ENCODE measurements around the gene VWA8. TPM values are rescaled to one million over a fixed set of nuclear protein-coding genes. Genes with fewer than 3 reads are reported as not detected.

The VWA8 gene
- polyA plus RNA-seq, 3 donors, result 2.0 to 4.4 (median 3.4) TPM

GRCh38 chr13:41938918-41939317 lies 22.0 kb downstream of the VWA8 start:
- TF ChIP-seq CTCF (IDR thresholded peaks at IDR 0.05), result no peak
- H3K36me3 ChIP-seq (replicated peaks in 1 of 2; ENCODE audit: control insufficient read depth in 1 of 2, insufficient read depth in 2 of 2, low read length in 2 of 2), result peaks cover 0 to 5% of the 10 kb centered on the region in 2 donors
- no peak overlapping the region for H2AFZ ChIP-seq (ENCODE audit: insufficient read depth, low read depth, low read length, poor library complexity, severe bottlenecking)
- H3K9ac ChIP-seq (ENCODE audit: insufficient read depth, low read length, poor library complexity, severe bottlenecking), result no peak overlapping the region
- Mint-ChIP-seq H3K4me3 (no peak overlapping the region), H3K4me1 (no peaks in the 10 kb centered on the region), H3K27ac (no peak overlapping the region), H3K36me3 (peaks cover 14 to 18% of the 10 kb centered on the region in 2 donors), H3K9me3 (peaks cover 0 to 3% (median 0%) of the 10 kb centered on the region in 7 donors), H3K27me3 (ENCODE audit: low read depth in 3 of 3) (no peaks in the 10 kb centered on the region)
- intact Hi-C loops (cut with micrococcal nuclease), result no loop called here
- no CpG with 5 or more reads among the region's 1 CpG for WGBS (ENCODE audit: insufficient coverage)
- H3K79me2 ChIP-seq (ENCODE audit: insufficient read depth, low read length), result no peaks in the 10 kb centered on the region
- H3K27me3 ChIP-seq (ENCODE audit: control insufficient read depth in 2 of 2, insufficient read depth in 2 of 2, low read length in 2 of 2), result no peaks in the 10 kb centered on the region
- H3K4me3 ChIP-seq (replicated peaks in 1 of 3; ENCODE audit: low read depth in 2 of 3, low read length in 3 of 3), result no peak overlapping the region
- no peaks in the 10 kb centered on the region for H3K9me3 ChIP-seq (replicated peaks in 1 of 2; ENCODE audit: control insufficient read depth in 1 of 2, insufficient read depth in 1 of 2, low read length in 2 of 2)
- no peak for DNase-seq
- no peak overlapping the region for H3K27ac ChIP-seq (ENCODE audit: low read depth in 1 of 2, low read length in 2 of 2)
- no peak overlapping the region for H3K4me2 ChIP-seq (replicated peaks; ENCODE audit: extremely low read depth, low read length, poor library complexity, severe bottlenecking)
- H4K20me1 ChIP-seq (ENCODE audit: insufficient read depth, low read length), result no peaks in the 10 kb centered on the region
- H3K4me1 ChIP-seq (ENCODE audit: control insufficient read depth in 1 of 2, insufficient read depth in 2 of 2, low read length in 2 of 2), result no peaks in the 10 kb centered on the region

- no peaks in the 10 kb centered on the region for H3K9me3 ChIP-seq (replicated peaks in 1 of 2; ENCODE audit: control insufficient read depth in 1 of 2, insufficient read depth in 1 of 2, low read length in 2 of 2)
- DNase-seq, result no peak
- no peak overlapping the region for H2AFZ ChIP-seq (ENCODE audit: insufficient read depth, low read depth, low read length, poor library complexity, severe bottlenecking)
- no peaks in the 10 kb centered on the region for H3K4me1 Mint-ChIP-seq
- no peak overlapping the region for H3K27ac ChIP-seq (ENCODE audit: low read depth in 1 of 2, low read length in 2 of 2)
- no peak overlapping the region for H3K4me3 Mint-ChIP-seq
- no peaks in the 10 kb centered on the region for H3K79me2 ChIP-seq (ENCODE audit: insufficient read depth, low read length)
- no CpG with 5 or more reads among the region's 5 CpGs for WGBS (ENCODE audit: insufficient coverage)
- no peak overlapping the region for H3K9ac ChIP-seq (ENCODE audit: insufficient read depth, low read length, poor library complexity, severe bottlenecking)
- H3K27ac Mint-ChIP-seq, result no peak overlapping the region
- H3K4me2 ChIP-seq (replicated peaks; ENCODE audit: extremely low read depth, low read length, poor library complexity, severe bottlenecking), result no peak overlapping the region
- intact Hi-C loops (cut with micrococcal nuclease), result no loop called here
- no peaks in the 10 kb centered on the region for H4K20me1 ChIP-seq (ENCODE audit: insufficient read depth, low read length)
- peaks cover 10 to 14% of the 10 kb centered on the region in 2 donors for H3K36me3 Mint-ChIP-seq
- H3K4me3 ChIP-seq (replicated peaks in 1 of 3; ENCODE audit: low read depth in 2 of 3, low read length in 3 of 3), result no peak overlapping the region
- no peaks in the 10 kb centered on the region for H3K27me3 ChIP-seq (ENCODE audit: control insufficient read depth in 2 of 2, insufficient read depth in 2 of 2, low read length in 2 of 2)
- peaks cover 0 to 3% (median 0%) of the 10 kb centered on the region in 7 donors for H3K9me3 Mint-ChIP-seq
- TF ChIP-seq CTCF (IDR thresholded peaks at IDR 0.05), result no peak
- no peaks in the 10 kb centered on the region for H3K27me3 Mint-ChIP-seq (ENCODE audit: low read depth in 3 of 3)
- no peaks in the 10 kb centered on the region for H3K4me1 ChIP-seq (ENCODE audit: control insufficient read depth in 1 of 2, insufficient read depth in 2 of 2, low read length in 2 of 2)
- peaks cover 0 to 2% of the 10 kb centered on the region in 2 donors for H3K36me3 ChIP-seq (replicated peaks in 1 of 2; ENCODE audit: control insufficient read depth in 1 of 2, insufficient read depth in 2 of 2, low read length in 2 of 2)
Observed at GRCh38 chr13:41937388-41937787, 23.5 kb downstream of the VWA8 start.
